Right atrium auricular region (tissue), 2 donors: ENCODE data around the gene INO80D. TPM values are rescaled to one million over a fixed set of nuclear protein-coding genes. Genes with fewer than 3 reads are reported as not detected.
"Not testable (repeated sequence)": the region's sequence is repeated elsewhere in the genome, so short reads cannot be mapped to it uniquely, and the experiment has no call there.

Experiments used
- DNase-seq: peaks from one replicate; pipeline ENCODE4 v3.0.0-alpha.2; 2019; ENCODE audit warnings: low spot score
- H3K27ac ChIP-seq, 2 donors: fragments of 200-600 bp; sonication (generic); 1 replicate in 1 of 2; 2 replicates in 1 of 2; pipeline ENCODE4 v1.5.1; 2016 to 2019
- H3K27me3 ChIP-seq, 2 donors: fragments of 200-600 bp; sonication (generic); one replicate each; pipeline versions ENCODE4 v1.5.1 to v1.6.0; 2017 to 2019
- H3K36me3 ChIP-seq: fragments of 200-600 bp; sonication (generic); one replicate; pipeline ENCODE4 v1.5.1; 2016
- H3K4me1 ChIP-seq, 2 donors: fragments of 200-600 bp; sonication (generic); one replicate each; pipeline versions ENCODE4 v1.5.1 to v1.6.0; 2017 to 2019
- H3K4me3 ChIP-seq, 2 donors: fragments of 200-600 bp; sonication (generic); 1 replicate in 1 of 2; 2 replicates in 1 of 2; pipeline ENCODE4 v1.5.1; 2017 to 2019; ENCODE audit warnings: mild to moderate bottlenecking in 1 of 2, moderate library complexity in 1 of 2
- H3K9me3 ChIP-seq, 2 donors: fragments of 200-600 bp; sonication (generic); one replicate each; pipeline ENCODE4 v1.5.1; 2019
- total RNA-seq, 2 donors: library from RNA; depleted of rRNA; stranded (reverse); fragments of >200 nt; gene quantifications; one replicate each; pipeline ENCODE4 v1.1.0, GENCODE V29; 2016
- TF ChIP-seq, protein P1 (sequence below), 2 donors: fragments of 200-600 bp; sonication (generic); IDR thresholded peaks; one replicate each; pipeline ENCODE4 v1.5.1; 2019; ENCODE audit warnings: antibody characterized with exemption in 2 of 2

INO80D gene
- total RNA-seq, 2 donors from 2014 or later = 10.2 to 12.9 TPM

- H3K4me3 ChIP-seq = no peak overlapping the region
- TF ChIP-seq, protein P1, sequence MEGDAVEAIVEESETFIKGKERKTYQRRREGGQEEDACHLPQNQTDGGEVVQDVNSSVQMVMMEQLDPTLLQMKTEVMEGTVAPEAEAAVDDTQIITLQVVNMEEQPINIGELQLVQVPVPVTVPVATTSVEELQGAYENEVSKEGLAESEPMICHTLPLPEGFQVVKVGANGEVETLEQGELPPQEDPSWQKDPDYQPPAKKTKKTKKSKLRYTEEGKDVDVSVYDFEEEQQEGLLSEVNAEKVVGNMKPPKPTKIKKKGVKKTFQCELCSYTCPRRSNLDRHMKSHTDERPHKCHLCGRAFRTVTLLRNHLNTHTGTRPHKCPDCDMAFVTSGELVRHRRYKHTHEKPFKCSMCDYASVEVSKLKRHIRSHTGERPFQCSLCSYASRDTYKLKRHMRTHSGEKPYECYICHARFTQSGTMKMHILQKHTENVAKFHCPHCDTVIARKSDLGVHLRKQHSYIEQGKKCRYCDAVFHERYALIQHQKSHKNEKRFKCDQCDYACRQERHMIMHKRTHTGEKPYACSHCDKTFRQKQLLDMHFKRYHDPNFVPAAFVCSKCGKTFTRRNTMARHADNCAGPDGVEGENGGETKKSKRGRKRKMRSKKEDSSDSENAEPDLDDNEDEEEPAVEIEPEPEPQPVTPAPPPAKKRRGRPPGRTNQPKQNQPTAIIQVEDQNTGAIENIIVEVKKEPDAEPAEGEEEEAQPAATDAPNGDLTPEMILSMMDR (IDR thresholded peaks at IDR 0.05) = no peak
- no peak overlapping the region for H3K27ac ChIP-seq
- no peak for DNase-seq
- H3K27me3 ChIP-seq = no peaks in the 10 kb centered on the region
- no peaks in the 10 kb centered on the region for H3K9me3 ChIP-seq
- H3K4me1 ChIP-seq = no peaks in the 10 kb centered on the region
- H3K36me3 ChIP-seq = no peaks in the 10 kb centered on the region
Observed at GRCh38 chr2:205988274-205988673, 97.7 kb downstream of the INO80D start.

- not testable (repeated sequence) for H3K4me1 ChIP-seq, H3K4me3 ChIP-seq, DNase-seq, H3K9me3 ChIP-seq, H3K36me3 ChIP-seq, H3K27me3 ChIP-seq, H3K27ac ChIP-seq
Observed at GRCh38 chr2:205986334-205986733, 99.6 kb downstream of the INO80D start.

DNA sequence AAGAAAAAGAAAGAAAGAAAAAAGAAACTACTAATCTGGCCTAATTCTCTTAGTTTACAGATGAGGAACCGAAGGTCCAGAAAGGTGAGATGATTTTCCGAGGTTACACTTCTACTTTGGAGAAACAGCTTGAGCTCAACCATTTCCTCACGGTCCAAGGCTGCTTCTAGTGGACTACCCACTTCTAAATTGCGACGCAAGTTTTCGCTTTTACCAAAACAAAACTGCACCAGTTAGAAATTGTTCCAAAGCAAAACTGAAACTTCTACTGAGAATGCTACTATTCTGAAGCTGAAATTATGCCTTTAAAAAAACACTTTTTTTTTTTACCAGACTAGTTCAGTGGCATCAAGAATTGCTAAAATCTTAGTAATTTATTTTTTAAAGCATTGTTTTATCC is 101.6 kb downstream of the INO80D start:
- TF ChIP-seq, protein P1 (IDR thresholded peaks at IDR 0.05) = no peak
- no peak for DNase-seq

DNA sequence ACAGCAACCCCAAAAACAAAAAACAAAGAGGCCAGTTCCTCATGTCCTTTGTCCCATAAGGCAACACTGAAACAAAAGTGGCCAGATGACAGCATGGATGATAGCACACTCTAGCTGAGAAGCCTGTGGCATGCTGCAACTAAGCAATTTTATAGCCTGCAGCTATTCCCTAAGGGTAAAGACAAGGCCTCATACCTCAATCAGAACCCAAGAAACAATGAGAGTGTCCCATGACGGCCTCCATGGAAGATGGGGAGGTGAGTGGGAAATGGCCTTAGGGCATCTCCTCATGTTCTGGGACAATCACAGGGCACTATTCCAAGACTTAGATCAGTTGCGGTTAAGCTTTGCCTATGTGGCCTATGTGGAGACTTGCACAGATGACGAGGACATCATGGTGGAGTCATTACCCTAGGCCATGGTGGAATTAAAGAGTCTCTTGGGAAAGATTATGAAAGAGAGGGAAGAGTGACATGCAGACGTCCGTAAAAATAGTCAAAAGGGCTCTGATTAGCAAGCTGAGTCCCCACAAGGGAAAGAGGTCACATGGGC is 103.1 kb downstream of the INO80D start:
- Histone ChIP-seq H3K27ac (no peak overlapping the region), H3K4me1 (no peaks in the 10 kb centered on the region), H3K36me3 (no peaks in the 10 kb centered on the region), H3K9me3 (no peaks in the 10 kb centered on the region), H3K27me3 (no peaks in the 10 kb centered on the region), H3K4me3 (no peak overlapping the region)
- TF ChIP-seq, protein P1 (IDR thresholded peaks at IDR 0.05) = no peak
- no peak for DNase-seq

More for the DNA sequence above, 101.6 kb downstream of the INO80D start:
- Histone ChIP-seq H3K27ac (no peak overlapping the region), H3K36me3 (no peaks in the 10 kb centered on the region), H3K4me3 (no peak overlapping the region), H3K9me3 (no peaks in the 10 kb centered on the region), H3K27me3 (no peaks in the 10 kb centered on the region), H3K4me1 (no peaks in the 10 kb centered on the region)

DNA sequence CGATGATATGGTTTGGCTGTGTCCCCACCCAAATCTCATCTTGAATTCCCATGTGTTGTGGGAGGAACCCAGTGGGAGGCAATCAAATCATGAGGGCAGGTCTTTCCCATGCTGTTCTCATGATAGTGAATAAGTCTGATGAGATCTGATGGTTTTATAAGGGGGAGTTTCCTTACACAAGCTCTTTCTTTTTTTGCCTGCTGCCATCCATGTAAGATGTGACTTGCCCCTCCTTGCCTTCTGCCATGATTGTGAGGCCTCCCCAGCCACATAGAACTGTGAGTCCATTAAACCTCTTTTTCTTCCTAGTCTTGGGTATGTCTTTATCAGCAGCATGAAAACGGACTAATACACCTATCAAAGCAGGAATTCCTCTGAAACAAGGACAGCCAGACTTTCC is 107.2 kb downstream of the INO80D start:
- DNase-seq, H3K27ac ChIP-seq, H3K4me1 ChIP-seq, H3K9me3 ChIP-seq, H3K4me3 ChIP-seq, H3K36me3 ChIP-seq, H3K27me3 ChIP-seq: not testable (repeated sequence)

GRCh38 chr2:205977699-205978098 is 108.3 kb downstream of the INO80D start:
- H3K36me3 ChIP-seq, DNase-seq, H3K4me3 ChIP-seq, H3K27ac ChIP-seq, H3K4me1 ChIP-seq, H3K27me3 ChIP-seq, H3K9me3 ChIP-seq: not testable (repeated sequence)

GRCh38 chr2:205976934-205977659 is 108.9 kb downstream of the INO80D start:
- not testable (repeated sequence) for H3K36me3 ChIP-seq, H3K4me1 ChIP-seq, H3K4me3 ChIP-seq, H3K9me3 ChIP-seq, H3K27ac ChIP-seq, DNase-seq, H3K27me3 ChIP-seq
